Globus pallidus (tissue), 1 donor: ENCODE results near the gene CMC4.

ENCODE experiments used
- DNase-seq: peaks from one replicate; pipeline ENCODE4 v3.0.0-alpha.2; 2015; ENCODE audit warnings: low spot score

The CMC4 gene, protein sequence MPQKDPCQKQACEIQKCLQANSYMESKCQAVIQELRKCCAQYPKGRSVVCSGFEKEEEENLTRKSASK

GRCh38 chrX:155070975-155071693 lies at the start of gene CMC4, which contains the start of the genes BRCC3 and MTCP1:
CMC4 (minus strand) TSS chrX:155071136; CDS start chrX:155064023, 7,113 bp downstream.
BRCC3 (plus strand) TSS chrX:155071508; CDS start chrX:155071528, 20 bp downstream.
MTCP1 (minus strand) TSS chrX:155071136; CDS start chrX:155066010, 5,126 bp downstream.
- peak; percentile 79 for DNase-seq

DNA sequence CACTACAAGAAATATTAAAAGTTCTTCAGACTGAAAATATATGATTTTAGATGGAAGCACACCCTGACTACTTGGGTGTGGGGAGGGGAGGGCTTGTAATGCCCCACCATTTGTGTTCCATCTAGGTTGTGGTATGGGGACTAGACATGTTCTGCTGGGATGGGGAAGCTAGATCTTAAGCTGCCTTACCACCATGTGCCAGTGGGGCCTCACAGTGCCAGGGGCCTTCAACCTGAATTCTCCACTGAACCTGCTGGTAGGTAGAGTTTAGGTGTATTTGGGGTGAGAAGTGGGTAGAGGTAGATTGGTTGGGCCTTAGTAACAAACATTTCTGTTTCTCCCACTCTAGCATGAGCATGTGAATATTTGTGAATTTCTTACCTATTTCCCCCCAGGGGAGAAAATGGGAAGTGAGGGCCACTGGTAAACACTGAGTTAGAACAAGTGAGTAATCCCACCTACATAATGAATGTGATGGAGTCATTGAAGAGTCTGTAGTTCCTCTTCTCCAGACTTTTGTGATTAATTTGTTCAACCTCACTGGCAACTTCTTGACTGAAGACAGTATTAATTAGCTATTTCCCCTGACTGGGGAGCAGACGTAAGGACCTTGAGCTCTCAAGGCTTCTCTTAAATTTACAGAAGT lies 44.4 kb upstream of the CMC4 start:
- DNase-seq, result no peak

DNA sequence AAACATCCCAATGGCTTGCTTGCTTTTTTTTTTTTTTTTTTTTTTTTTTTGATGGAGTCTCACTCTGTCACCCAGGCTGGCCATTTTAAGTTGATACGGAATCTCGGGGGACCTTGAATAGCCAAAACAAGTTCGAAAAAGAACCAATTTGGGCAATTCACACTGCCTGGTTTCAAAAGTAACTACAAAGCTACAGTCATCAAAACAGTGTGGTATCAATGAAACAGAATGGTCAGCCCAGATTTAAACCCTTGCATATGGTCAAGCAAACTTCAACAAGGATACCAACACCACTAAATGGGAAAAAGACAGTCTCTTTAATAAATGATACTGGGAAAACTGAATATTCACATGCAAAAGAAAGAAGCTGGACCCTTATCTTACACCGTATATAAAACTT lies 42.2 kb upstream of the CMC4 start:
- no peak for DNase-seq

- DNase-seq, result no peak
These were observed 41.2 kb upstream of the CMC4 start for GRCh38 chrX:155112171-155112570.

DNA sequence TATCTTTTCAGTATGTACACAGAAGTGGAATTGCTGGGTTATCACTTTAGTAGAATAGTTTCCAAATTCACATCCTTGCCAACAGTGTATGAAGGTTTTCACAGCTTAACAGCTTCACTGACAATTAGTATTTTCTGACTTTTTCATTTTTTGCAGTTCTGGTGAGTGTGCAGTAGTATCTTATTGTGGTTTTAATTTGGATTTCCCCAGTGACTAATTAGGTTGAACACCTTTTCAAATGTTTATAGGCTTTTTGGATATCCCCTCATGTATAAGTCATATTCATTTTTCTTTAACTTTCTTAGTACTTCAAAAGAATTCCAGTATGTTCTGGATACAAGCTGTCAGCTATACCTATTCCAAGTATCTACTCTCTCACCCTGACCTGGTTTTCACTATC lies 37.5 kb upstream of the CMC4 start:
- no peak for DNase-seq

DNA sequence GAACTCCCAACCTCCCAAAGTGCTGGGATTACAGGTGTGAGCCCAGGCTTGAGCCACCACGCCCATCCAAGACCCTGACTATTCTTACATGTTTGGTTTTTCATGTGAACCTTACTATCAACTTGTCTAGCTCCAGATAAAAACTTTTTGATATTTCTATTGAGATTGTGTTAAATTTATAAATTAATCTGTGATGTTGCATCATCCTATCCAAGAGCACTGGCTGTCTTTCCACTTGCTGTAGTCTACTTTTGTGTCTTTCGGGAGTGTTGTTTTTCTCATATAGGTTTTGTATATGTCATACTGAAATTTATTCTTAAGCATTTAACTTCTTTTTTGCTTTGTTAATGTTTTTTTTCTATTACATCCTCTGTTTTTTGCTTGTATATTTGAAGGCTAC lies 35.0 kb upstream of the CMC4 start:
- no peak for DNase-seq

GRCh38 chrX:155094468-155095061 lies 23.6 kb upstream of the CMC4 start:
- DNase-seq, result no peak

DNA sequence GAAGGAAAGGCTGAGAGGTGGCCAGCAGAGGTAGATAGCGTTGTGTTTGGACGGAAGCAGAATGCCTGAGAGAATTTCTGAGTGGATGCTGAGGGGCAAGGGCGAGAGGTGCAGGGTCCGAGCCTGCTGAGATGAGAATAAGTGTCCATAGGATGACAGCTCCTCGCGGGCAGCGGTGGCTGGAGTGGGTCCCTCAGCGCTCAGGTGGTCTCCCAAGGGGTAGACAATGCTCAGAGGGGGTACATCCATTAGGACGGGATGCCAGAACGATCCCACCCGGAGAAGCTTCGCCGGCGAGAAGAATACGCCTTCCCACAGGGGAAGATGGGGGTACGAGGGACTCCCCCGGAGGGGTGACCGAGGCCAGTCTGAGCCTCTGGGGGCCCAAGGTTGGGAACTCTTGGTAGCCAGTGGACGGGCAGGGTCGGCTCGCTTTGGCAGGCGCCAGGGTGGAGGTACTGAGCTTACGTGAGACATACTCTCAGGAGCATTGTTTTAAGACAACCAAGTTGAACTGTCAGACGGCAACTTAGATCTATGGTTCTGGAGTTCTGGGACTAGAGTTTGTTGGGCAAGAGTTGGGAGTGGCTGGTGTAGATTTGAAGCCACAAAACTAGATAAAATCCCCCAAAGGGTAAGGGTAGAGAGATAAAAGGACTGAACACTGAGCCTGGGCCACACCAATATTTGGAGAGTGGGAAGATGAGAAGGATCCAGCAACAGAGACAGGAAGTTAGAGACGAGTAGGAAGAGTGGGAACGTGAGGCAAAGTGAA lies 16.2 kb upstream of the CMC4 start:
- no peak for DNase-seq

- no peak for DNase-seq
These were observed 15.4 kb upstream of the CMC4 start for GRCh38 chrX:155086202-155086840.

- DNase-seq, result no peak
These were observed 851 bp upstream of the CMC4 start for GRCh38 chrX:155071694-155072280.

DNA sequence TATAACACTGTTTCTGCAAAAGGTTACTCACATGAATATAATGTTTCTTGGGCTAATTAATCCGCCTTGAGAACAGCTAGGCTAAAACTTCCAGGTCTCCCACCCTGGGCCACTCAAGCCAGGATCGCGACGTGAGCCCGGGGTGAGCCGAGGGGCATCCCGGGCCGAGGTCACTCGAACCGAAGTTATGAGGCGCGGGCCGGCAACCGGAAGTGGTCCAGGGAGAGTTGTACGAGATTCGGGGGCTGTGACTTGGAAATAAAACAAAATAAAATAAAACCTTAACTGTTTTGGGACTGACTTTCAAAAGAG lies 317 bp downstream of the CMC4 start:
- no peak for DNase-seq

DNA sequence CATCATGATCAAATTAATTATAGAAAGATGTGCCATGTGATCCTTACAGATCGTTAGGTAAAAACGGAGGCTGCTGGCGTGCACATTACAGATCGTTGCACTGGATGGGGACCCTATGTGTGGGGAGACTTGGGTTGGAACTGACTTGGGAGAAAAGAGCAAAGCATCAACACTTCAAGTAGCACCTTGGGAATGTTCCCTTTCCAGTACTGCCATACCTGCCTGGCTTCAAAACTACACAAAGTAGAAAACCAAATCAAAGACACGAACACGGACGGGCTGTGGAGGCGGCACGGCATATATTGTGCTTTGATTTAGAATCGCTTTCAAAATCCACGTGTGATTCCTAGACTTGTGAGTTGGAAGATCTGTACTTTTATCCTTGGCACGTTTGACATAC lies 898 bp downstream of the CMC4 start:
- no peak for DNase-seq

DNA sequence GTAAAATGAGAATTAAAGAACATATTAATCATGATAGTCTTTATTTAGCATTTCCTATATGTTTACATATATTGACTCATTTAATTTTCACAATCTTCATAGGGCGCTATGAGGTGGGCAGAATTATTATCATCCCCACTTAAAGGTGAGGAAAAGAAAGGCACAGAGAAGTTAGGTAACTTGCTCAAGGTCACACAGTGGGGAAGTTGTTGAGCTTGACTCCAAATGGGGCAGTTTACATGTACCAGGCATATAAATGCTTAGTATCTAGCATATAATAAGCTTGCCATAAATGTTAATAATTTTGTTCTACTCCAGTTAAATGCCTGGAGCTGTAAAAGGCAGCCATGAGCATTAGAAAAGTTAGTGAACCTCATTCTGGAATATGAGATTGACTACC lies 1.5 kb downstream of the CMC4 start:
- DNase-seq, result no peak

DNA sequence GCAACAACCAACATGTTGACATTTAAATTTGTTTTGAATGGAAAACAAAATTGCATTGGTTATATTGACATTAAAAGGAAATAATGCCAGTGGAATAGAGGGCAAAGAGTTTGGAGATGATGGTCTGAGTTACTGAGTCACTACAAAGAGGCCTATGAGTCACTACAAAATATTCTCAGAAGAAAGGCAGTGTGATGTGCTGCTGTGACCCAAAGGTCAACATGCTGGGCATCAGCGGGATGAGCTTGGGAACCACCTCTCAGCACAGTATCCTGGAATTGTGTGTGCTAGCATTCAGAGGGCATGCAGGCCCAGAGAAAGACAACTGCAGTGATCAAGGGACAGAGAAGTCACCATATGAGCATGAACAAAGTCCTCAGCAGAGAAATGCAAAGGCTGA lies 2.8 kb downstream of the CMC4 start:
- DNase-seq, result no peak

GRCh38 chrX:155065035-155065734 lies 5.8 kb downstream of the CMC4 start:
- no peak for DNase-seq

- no peak for DNase-seq
These were observed 9.2 kb downstream of the CMC4 start for GRCh38 chrX:155061760-155062159.

DNA sequence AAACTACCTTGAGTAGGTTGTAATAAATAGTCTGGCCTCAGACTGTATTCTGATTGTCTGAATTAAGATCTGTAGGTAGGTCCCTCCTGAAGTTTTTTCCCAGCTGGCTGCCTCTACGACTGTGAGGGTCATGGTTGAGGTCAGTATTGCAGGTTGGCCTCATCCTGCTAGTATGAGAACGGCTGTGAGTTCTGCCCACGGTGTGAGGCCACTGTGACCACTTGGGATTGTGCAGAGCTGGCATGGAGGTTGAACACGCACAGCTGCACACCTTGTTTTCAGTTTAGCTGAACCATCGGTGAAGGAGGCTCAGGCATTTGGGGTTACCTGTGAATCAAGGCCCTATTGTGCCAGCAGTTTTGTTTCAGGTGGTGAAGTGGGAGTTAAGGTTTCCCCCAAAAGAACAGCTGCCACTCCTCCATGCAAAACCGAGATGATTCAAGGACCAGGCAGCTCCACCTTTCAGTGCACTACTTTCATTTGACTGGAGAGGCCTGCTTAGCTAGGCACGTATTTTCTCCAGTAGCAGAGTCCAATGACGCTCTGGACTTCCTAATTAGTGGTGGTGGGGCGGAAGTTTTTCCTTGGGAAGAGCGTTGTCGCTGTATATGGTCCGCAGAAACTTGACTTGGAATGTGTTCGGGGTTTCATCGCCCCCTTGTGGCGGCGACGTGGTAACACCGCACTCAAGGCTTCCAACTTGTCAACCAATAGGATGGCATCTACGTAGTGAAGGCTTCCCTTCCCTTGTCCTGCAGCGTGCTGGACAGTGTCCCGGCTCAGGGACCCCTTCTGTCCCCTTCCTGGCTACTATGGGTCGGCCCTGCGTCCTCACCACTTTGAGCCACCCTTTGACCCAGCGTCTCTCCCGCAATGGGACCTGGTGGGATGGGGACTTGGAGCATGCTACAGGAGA lies 13.8 kb downstream of the CMC4 start:
- DNase-seq, result peak; percentile 67

DNA sequence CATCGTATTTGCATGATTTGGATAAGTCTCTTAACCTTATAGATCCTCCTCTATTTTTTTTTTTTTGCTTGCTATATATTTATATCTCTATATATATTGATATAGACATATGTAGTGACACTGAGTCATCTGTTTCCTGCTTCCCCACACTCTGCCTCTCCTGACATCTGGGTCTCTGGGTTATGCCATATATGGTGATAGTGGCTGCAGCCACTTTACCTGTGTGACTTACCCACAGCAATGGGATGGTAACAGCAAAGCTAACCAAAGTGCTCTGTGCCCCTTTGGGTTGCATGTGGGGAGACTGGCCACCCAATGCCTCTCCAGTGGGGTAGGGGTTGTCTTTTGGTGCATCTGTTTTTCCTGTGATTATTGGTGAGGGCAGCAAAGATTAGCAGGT lies 14.5 kb downstream of the CMC4 start:
- no peak for DNase-seq

DNA sequence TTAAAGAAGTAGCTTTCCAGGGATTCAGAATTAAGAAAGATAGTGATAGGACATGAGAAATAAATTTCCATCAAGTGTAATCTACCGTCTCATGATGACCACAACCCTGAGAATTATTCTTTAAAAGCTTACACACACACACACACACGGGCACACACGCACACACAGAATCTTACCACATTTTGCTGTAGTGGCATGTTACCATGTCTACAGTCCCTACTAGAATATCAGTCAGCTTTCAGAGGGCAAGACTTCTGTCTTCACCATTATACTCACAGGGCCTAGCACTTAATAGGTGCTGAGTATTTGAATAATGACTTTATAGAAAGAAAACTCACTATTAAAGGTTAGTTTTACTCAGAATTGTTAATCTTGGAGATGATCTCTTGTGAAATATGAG lies 15.4 kb downstream of the CMC4 start:
- DNase-seq, result no peak

DNA sequence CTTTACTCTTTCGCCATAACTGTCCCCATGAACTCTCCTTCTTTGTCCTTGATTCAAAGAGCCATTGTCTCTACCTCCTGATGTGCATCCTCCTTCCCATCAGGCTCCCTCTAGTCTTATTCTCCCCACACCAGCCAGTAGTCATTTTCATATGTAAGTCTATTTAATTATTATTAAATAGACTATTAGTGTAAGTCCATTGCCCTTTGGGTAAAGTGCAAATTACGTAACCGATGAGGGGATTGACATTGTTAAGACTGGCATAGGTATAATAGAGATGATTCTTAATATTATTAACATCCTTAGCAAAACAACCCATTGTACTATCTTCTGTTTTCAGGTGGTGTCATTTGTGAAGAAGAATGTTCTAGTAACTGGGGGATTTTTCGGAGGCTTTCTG lies 16.7 kb downstream of the CMC4 start:
- peak; percentile 16 for DNase-seq
